Thoracic aorta (tissue), 2 donors: ENCODE measurements around the gene PIK3R4. TPM values are rescaled to one million over a fixed set of nuclear protein-coding genes. Genes with fewer than 3 reads are reported as not detected.
A peak's percentile ranks its signal among the peaks of the same experiment; 100 is the strongest.

Source experiments
- ATAC-seq: fragments of 150-250 bp; one replicate; pipeline ENCODE4 v1.8.0; 2017; ENCODE audit warnings: low read depth; ENCODE audit not compliant: insufficient number of reproducible peaks, low FRiP score
- DNase-seq: peaks from one replicate; pipeline ENCODE4 v3.0.0-alpha.2; 2020; ENCODE audit warnings: low spot score
- H3K27ac ChIP-seq, 2 donors: fragments of 200-600 bp; sonication (generic); 1 replicate in 1 of 2; 2 replicates in 1 of 2; pipeline ENCODE4 v1.5.1; 2016; ENCODE audit warnings: mild to moderate bottlenecking in 2 of 2, moderate library complexity in 2 of 2
- H3K27me3 ChIP-seq: fragments of 200-600 bp; sonication (generic); replicated peaks from 2 replicates; pipeline ENCODE4 v1.6.0; 2016; ENCODE audit warnings: mild to moderate bottlenecking; ENCODE audit not compliant: insufficient read depth
- H3K36me3 ChIP-seq: fragments of 200-600 bp; sonication (generic); one replicate; pipeline ENCODE4 v1.5.1; 2016
- H3K4me1 ChIP-seq, 2 donors: fragments of 200-600 bp; sonication (generic); 1 replicate in 1 of 2; 2 replicates in 1 of 2; pipeline versions ENCODE4 v1.5.1 to v1.6.0; 2016; ENCODE audit warnings: low read depth in 2 of 2, mild to moderate bottlenecking in 1 of 2; ENCODE audit not compliant: control insufficient read depth in 1 of 2
- H3K4me3 ChIP-seq: fragments of 200-600 bp; sonication (generic); 2 replicates; pipeline ENCODE4 v1.5.1; 2016; ENCODE audit warnings: mild to moderate bottlenecking
- H3K9me3 ChIP-seq: fragments of 200-600 bp; sonication (generic); 2 replicates; pipeline ENCODE4 v1.5.1; 2016
- total RNA-seq, 2 donors: library from RNA; depleted of rRNA; stranded (reverse); fragments of >200 nt; gene quantifications; one replicate each; pipeline versions ENCODE4 v1.1.0 to v1.2.3, GENCODE V29; 2016
- TF ChIP-seq, protein P1 (sequence below): fragments of 200-600 bp; sonication (generic); IDR thresholded peaks from one replicate; pipeline ENCODE4 v1.5.1; 2019; ENCODE audit warnings: antibody characterized with exemption

The PIK3R4 gene
- total RNA-seq, 2 donors from 2014 or later: 28.4 to 53.5 TPM

DNA sequence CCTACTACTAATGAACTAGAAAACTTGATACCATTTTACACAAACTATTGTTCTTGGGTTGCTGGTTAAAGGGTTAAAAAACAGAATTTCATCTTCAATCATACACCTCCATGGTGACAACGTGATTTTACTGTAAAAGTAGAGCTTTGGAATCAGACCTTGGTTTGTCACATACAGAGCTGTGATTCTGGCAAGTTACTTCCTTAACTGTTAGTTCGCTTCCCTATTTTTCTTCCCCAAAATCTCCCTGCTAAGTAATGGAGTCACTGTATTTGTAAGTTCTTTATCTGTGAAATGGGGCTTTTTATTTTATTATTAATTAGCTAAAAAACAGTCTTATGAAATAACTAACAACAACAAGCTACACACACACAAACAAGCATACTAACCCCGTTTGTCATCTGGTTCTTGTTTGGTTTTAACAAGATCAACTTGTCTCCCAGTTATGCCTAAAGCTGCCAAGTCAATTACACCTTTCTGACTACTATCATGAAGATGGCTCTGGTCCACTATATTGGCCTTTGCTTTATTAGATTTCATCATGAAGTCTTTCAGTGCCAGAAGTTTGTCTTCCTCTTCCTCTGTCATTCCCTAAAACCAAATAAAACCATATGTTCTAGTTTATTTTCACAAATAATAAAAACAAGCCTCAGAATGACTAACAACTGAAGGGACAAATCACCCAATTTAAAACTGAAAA, 38.6 kb downstream of the PIK3R4 start:
- TF ChIP-seq, protein P1, sequence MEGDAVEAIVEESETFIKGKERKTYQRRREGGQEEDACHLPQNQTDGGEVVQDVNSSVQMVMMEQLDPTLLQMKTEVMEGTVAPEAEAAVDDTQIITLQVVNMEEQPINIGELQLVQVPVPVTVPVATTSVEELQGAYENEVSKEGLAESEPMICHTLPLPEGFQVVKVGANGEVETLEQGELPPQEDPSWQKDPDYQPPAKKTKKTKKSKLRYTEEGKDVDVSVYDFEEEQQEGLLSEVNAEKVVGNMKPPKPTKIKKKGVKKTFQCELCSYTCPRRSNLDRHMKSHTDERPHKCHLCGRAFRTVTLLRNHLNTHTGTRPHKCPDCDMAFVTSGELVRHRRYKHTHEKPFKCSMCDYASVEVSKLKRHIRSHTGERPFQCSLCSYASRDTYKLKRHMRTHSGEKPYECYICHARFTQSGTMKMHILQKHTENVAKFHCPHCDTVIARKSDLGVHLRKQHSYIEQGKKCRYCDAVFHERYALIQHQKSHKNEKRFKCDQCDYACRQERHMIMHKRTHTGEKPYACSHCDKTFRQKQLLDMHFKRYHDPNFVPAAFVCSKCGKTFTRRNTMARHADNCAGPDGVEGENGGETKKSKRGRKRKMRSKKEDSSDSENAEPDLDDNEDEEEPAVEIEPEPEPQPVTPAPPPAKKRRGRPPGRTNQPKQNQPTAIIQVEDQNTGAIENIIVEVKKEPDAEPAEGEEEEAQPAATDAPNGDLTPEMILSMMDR: no peak
- H3K36me3 ChIP-seq: peaks cover 4% of the 10 kb centered on the region
- no peak overlapping the region for H3K4me3 ChIP-seq
- no peaks in the 10 kb centered on the region for H3K9me3 ChIP-seq
- ATAC-seq (no peak), DNase-seq (no peak)
- H3K4me1 ChIP-seq: peaks cover 15 to 41% of the 10 kb centered on the region in 2 donors
- no peak overlapping the region for H3K27ac ChIP-seq
- no peaks in the 10 kb centered on the region for H3K27me3 ChIP-seq

DNA sequence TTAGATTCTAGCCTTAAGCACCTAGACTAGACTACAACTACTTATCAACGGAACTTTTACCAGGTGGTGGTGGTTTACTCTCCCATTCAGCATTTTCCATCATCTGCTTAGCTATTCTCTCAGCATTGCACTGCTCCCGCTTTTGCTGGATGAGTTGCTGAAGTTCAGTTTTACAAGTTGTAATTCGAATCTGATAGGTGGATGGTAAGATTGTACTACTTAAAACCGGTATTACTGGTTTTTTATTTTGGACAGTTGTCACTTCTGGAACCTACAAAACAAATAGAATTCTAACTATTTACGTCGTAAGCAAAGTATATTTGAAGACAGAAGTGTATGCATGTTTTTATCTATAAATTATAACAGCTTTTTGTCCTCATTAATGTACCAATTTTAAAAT, 41.1 kb downstream of the PIK3R4 start:
- no peak for DNase-seq
- H3K27me3 ChIP-seq: no peaks in the 10 kb centered on the region
- TF ChIP-seq, protein P1: no peak
- no peak overlapping the region for H3K4me3 ChIP-seq
- H3K27ac ChIP-seq: no peak overlapping the region
- peaks cover 8% of the 10 kb centered on the region for H3K36me3 ChIP-seq
- H3K4me1 ChIP-seq: peaks cover 13 to 21% of the 10 kb centered on the region in 2 donors
- H3K9me3 ChIP-seq: no peaks in the 10 kb centered on the region
- no peak for ATAC-seq

DNA sequence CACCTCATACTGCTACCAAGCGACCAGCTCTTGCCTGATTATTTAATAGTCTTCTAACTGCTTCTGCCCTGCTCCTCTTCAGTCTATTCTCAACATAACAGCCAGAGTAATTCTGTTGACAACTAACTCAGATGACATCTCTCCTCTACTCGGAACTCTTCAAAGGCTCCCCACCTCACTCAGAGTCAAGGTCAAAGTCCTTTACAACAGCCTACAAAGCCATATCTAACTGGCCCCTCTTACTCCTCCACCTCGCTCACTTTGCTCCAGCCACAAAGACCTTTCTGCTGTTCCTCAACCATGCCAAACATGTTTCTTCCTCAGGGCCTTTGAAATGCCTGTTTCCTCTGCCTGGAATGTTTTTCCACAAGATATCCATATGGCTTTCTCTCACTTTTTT, 43.6 kb downstream of the PIK3R4 start:
- Histone ChIP-seq H3K27me3 (no peaks in the 10 kb centered on the region), H3K4me3 (no peak overlapping the region), H3K4me1 (peaks cover 9 to 11% of the 10 kb centered on the region in 2 donors), H3K36me3 (peaks cover 8% of the 10 kb centered on the region), H3K9me3 (no peaks in the 10 kb centered on the region), H3K27ac (no peak overlapping the region)
- TF ChIP-seq, protein P1: no peak
- ATAC-seq: no peak
- no peak for DNase-seq

DNA sequence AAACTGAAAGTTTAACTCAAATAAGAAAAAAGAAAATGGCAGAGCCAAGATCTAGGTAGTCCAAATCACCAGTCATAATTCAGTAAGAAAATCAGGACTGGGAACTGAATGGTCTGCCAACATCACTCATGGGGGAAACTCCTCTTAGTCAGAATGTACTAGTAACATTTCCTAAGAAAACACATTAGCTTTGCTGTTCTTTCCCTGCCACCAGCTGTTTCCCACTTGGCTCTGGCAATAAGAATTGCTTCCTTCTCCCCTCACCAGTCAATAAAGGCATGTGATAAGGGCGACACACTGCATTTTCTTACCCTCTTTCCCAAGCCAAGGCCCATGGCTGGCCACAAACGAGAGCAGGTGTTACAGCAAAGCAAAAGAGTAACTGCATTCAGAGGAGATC, 46.1 kb downstream of the PIK3R4 start:
- Histone ChIP-seq H3K4me1 (peaks cover 9 to 11% of the 10 kb centered on the region in 2 donors), H3K27ac (peak overlapping the region; percentile 55 to 63), H3K9me3 (no peaks in the 10 kb centered on the region), H3K27me3 (no peaks in the 10 kb centered on the region), H3K4me3 (no peak overlapping the region), H3K36me3 (peaks cover 8% of the 10 kb centered on the region)
- TF ChIP-seq, protein P1: no peak
- ATAC-seq (peak; percentile 73), DNase-seq (no peak)

DNA sequence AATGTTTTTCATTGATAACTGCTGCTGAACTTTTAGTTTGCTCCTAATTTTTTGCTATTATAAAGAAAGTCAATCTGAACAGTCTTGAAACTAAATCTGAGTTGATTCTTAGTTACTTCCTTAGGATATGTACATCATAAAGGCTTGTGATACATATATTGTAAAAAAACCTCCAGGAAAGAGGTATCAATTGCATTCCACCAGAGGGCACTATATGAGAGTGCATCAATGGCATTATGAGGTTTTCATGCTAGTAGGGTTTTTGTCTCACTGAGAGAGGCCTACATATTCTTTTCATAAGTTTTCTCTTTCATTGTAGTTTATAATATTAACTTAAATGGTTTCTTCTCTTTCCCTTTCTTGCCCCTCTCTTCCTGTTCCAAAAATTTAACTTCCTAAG, 46.9 kb downstream of the PIK3R4 start:
- ATAC-seq: no peak
- TF ChIP-seq, protein P1: no peak
- no peak for DNase-seq

More for the DNA sequence above, 46.9 kb downstream of the PIK3R4 start:
- peaks cover 8% of the 10 kb centered on the region for H3K36me3 ChIP-seq
- peaks cover 9 to 11% of the 10 kb centered on the region in 2 donors for H3K4me1 ChIP-seq
- peak overlapping the region in 1 of 2 donors; percentile 55 for H3K27ac ChIP-seq
- H3K4me3 ChIP-seq: no peak overlapping the region
- H3K27me3 ChIP-seq: no peaks in the 10 kb centered on the region
- H3K9me3 ChIP-seq: no peaks in the 10 kb centered on the region
